Stimulated activated naive CD8-positive, alpha-beta T cell treated with anti-CD3 and anti-CD28 coated beads, Interleukin-15, amount 100 ng/mL, for 72 hours (primary cell): ENCODE data around the gene USB1.

Experiments
- ATAC-seq: fragments of 150-1000 bp; cut with Tn5 transposase; 2 replicates; pipeline ENCODE4 v1.10.0; 2021; ENCODE audit warnings: mild to moderate bottlenecking, moderate library complexity
- DNase-seq, 2 donors: peaks; one replicate each; pipeline ENCODE4 v3.0.0; 2021 to 2022
- H3K27ac Mint-ChIP-seq, 2 donors: one replicate each; pipeline ENCODE4 v1.8.0; 2022; ENCODE audit warnings: mild to moderate bottlenecking in 2 of 2, mixed read lengths in 2 of 2, moderate library complexity in 2 of 2
- H3K27me3 Mint-ChIP-seq: one replicate; pipeline ENCODE4 v1.8.0; 2022; ENCODE audit warnings: mixed read lengths
- H3K4me1 Mint-ChIP-seq: one replicate; pipeline ENCODE4 v1.8.0; 2022; ENCODE audit warnings: mild to moderate bottlenecking, mixed read lengths
- H3K4me3 Mint-ChIP-seq, 2 donors: one replicate each; pipeline ENCODE4 v1.8.0; 2022; ENCODE audit warnings: mild to moderate bottlenecking in 2 of 2, mixed read lengths in 2 of 2, moderate library complexity in 1 of 2
- H3K9me3 Mint-ChIP-seq, 2 donors: one replicate each; pipeline ENCODE4 v1.8.0; 2022; ENCODE audit warnings: mixed read lengths in 2 of 2

The USB1 gene, protein sequence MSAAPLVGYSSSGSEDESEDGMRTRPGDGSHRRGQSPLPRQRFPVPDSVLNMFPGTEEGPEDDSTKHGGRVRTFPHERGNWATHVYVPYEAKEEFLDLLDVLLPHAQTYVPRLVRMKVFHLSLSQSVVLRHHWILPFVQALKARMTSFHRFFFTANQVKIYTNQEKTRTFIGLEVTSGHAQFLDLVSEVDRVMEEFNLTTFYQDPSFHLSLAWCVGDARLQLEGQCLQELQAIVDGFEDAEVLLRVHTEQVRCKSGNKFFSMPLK

DNA sequence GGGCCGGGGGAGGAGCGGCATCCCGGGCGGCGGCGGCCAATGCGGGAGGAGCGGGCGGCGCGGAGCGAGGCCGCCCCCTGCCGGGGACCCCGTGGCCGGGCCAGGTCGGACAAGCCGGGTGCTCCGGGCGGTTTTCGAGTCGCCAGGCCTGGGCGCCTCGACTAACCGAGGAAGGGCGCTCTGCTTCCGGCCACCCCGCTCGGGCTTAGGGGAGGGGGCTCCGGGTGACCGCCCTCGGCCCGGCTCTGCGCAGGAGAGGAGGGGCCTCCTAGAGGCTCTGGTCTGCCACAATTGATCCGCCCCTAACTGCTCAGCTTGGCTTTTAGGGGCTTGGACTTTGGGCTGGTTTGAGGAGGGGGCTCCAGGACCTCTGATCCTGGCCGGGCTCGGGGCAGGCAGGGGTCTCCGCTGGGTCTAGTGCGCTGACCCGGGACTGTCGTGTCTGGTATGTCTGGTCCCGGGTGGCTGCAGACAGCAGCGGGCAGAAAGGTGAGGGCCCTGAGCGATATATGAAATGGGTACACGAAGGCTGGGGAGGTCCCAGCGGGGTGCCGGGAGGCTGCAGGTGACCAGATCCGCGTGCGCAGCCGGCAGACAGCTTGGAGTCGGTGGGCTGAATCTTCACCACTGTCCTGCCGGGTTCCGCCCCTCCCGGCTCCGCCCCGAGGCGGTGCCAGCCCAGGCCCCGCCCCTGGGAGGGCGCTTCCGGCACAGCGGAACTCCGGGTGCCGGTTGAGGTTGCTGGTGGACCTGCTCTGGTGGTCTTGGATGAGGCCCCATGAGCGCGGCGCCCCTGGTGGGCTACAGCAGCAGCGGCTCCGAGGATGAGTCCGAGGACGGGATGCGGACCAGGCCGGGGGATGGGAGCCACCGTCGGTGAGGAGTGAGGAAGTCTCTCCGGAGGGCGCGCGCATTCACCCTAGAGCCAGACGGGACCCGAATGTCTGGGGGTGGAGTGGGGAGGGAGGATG lies at the start of gene USB1:
Gene USB1 (plus strand): TSS at position 702 of the 971 bp plus-strand sequence. CDS start 77 bp downstream, at position 779.
- Mint-ChIP-seq H3K4me3 (peak within 1 kb of the TSS; percentile 91 to 93), H3K27ac (peak within 1 kb of the TSS; percentile 92 to 94), H3K4me1 (peaks cover 72% of the 10 kb centered on the region), H3K27me3 (no peaks in the 10 kb centered on the region), H3K9me3 (no peaks in the 10 kb centered on the region)
- ATAC-seq, result peak; percentile 77
- DNase-seq, result peak; percentile 88 to 92

DNA sequence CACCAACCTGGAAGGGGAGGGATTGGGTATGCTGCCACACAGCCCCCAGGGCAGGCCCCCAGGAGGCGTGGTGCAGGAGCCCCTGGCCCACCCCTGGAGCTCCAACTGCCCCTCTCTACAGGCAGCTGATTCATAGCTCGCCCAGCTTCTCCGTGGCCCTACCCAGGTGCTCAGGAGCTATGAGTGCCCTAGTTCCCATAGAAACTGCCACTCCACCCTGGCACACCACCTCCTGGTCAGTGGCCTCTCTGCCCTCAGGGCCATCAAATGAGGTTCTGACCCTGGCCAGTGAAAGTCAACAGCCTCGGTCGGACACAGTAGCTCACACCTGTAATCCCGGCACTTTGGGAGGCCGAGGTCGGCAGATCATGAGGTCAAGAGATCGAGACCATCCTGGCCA lies 48.3 kb upstream of the USB1 start:
- H3K27me3 Mint-ChIP-seq, result no peaks in the 10 kb centered on the region
- H3K27ac Mint-ChIP-seq, result no peak overlapping the region
- H3K9me3 Mint-ChIP-seq, result no peaks in the 10 kb centered on the region
- no peaks in the 10 kb centered on the region for H3K4me1 Mint-ChIP-seq
- no peak overlapping the region for H3K4me3 Mint-ChIP-seq
- ATAC-seq (no peak), DNase-seq (no peak)

DNA sequence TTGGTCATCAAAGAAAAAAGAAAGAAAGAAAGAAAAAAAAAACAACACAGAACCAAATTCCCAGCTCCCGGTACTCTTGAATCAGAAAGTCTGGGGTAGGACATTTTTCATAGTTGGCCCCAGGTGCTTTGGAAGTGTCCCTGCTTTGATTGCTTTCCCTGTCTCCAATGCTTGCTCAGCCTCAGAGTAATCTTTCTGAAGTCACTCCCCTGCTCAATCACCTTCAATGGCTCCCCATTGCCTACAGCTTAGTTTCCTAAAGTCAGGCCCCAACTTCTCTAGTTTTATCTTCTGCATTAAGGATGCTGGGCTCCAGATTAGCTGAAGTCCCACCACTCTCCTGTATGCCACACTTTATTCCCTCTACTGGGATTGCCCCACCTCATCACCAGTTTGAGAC lies 47.4 kb upstream of the USB1 start:
- no peak for ATAC-seq
- no peaks in the 10 kb centered on the region for H3K27me3 Mint-ChIP-seq
- peak overlapping the region in 1 of 2 donors; percentile 30 for H3K27ac Mint-ChIP-seq
- no peaks in the 10 kb centered on the region for H3K4me1 Mint-ChIP-seq
- no peak overlapping the region for H3K4me3 Mint-ChIP-seq
- no peak for DNase-seq
- no peaks in the 10 kb centered on the region for H3K9me3 Mint-ChIP-seq

DNA sequence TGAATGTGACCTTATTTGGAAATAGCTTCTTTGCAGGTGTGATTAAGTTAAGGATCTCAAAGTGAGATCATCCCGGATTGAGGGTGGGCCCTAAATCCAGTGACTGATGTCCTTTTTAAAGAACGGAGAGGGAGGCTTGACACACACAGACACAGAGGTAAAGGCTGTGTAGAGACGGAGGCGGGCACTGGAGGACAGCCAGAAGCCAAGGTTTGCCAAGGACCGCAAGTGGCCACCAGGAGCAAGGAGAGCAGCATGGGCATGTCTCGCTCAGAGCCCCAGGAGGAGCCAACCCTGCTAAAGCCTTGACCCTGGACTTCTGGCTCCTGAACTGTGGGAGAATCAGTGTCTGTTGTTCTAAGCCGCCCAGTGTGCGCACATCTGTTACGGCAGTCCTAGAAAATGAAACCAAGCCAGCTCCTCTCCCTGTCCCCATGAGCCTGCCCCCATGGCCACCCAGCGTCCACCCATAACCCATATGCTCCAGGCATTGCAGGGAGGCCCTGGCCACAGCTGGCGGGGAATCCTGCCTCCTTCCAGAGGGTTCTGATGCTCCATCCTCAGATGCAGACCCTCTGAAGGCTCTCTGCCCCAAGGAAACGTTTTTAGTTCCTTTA lies 45.5 kb upstream of the USB1 start:
- H3K4me3 Mint-ChIP-seq, result no peak overlapping the region
- DNase-seq, result no peak
- H3K27ac Mint-ChIP-seq, result peak overlapping the region in 1 of 2 donors; percentile 59
- no peak for ATAC-seq
- H3K9me3 Mint-ChIP-seq, result no peaks in the 10 kb centered on the region
- H3K27me3 Mint-ChIP-seq, result no peaks in the 10 kb centered on the region
- H3K4me1 Mint-ChIP-seq, result no peaks in the 10 kb centered on the region

DNA sequence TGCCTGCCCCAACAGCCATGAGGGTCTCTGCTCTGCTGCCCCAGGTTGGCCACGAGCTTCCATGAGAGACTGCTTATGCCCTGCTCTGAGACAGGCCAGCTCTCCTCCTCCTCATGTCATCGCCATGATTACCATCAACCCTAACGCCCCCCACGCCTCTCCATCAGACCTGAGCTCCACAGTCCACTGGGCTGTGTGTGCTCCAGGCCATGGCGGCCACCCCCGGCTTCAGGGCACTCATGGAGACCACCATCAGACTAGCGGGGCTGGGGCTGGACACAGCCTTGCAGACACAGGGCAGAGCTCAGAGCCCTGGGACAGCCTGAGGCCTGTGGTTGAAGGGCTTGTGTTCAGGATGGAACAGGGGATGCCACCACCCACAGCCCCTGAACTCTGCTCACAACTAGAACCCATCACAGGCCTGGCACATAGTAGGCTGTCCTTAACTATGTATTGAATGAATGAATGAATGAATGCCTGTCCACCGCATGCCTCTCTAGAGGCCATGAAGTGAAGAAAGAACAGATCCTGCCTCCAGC lies 44.9 kb upstream of the USB1 start:
- Mint-ChIP-seq H3K27me3 (no peaks in the 10 kb centered on the region), H3K27ac (peak overlapping the region in 1 of 2 donors; percentile 67), H3K4me3 (no peak overlapping the region), H3K4me1 (no peaks in the 10 kb centered on the region), H3K9me3 (no peaks in the 10 kb centered on the region)
- no peak for ATAC-seq
- DNase-seq, result no peak

DNA sequence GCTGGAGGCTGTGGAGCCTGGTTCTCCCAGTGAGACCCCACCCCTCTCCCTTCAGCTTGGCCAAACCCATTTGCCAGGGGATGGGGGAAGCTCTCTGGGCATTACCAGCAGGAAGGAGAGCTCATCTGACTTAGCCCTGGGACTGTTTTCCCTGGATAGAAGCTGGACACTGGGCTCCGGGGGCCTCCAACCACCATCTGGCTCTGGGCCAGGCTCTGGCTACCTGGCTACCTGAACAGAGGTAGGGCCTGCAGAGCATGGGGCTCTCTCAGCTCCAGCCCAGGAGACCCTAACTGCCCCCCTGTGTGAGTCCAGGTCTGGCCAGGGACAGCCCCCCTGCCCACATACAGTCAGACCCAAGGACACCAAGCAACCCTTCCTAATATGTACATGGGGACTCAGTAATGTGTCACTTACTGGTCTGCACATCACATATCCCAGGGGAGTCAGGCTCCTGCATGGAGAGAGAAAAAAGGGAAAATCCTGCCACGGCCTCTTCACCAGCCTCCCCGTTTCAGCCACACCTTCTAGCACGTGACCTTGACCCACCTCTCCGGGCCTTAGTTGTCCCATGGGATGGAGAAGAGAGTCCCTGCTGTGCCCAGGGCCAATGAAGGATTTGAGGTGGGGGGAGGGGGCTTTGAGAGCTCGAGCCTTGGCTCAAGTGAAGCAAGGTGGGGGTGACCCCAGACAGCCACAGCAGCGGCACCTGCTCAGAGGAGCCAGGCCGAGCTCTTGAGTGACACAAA lies 44.1 kb upstream of the USB1 start:
- no peaks in the 10 kb centered on the region for H3K9me3 Mint-ChIP-seq
- peak overlapping the region in 1 of 2 donors; percentile 67 for H3K27ac Mint-ChIP-seq
- DNase-seq (no peak), ATAC-seq (no peak)
- no peak overlapping the region for H3K4me3 Mint-ChIP-seq
- H3K4me1 Mint-ChIP-seq, result no peaks in the 10 kb centered on the region
- no peaks in the 10 kb centered on the region for H3K27me3 Mint-ChIP-seq

DNA sequence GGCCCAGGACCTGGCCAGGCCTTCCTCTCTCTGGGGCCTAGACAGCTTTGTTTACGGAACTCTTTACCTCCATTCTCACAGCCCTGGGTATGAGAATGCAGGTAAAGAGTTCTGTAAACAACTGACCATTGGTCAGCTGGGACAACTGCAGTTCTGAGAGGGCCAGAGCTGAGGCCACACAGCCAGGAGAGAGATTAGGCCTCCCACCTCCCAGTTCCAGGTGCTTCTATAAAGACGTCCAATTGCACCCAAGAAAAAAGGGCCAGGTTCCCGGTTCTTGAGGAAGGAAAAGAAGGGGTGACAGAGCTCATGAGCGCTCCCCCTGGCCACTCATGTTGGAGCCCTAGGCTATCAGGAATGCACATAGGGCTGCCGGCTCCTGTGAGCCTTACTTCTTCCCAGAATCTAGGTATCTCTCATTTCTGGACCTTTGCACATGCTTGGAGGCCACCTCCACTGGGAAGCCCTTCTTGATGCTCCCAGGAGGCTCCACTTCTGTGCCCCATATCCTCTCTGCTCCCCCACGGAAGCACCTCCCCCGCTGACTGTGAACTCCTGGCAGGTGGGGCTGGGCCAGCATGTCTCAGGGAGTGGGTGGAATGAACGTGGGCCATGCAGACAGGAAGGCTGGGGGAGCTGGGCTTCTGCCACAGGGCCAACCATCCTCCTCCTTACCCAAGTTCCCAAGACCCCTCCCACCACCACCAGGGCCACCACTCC lies 43.4 kb upstream of the USB1 start:
- DNase-seq (no peak), ATAC-seq (no peak)
- Mint-ChIP-seq H3K27me3 (no peaks in the 10 kb centered on the region), H3K27ac (no peak overlapping the region), H3K4me3 (no peak overlapping the region), H3K4me1 (no peaks in the 10 kb centered on the region), H3K9me3 (no peaks in the 10 kb centered on the region)

DNA sequence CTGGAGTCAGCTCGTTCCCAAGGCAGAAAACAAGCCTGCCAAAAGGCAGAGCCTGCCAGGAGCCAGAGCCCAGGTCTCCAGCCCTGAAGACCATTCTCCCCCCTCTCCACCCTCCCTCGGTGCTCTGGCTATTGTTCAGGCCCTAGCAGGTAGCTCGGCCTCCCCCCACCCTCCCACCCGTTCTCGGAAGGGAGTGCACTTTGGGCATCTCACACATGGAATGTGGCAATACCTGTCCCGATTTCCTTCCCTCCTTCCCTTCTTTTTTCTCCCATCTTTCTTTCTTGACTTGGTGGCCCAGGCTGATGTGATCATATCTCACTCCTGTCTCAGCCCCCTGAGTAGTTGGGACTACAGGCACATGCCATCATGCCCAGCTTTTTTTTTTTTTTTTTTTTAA lies 42.7 kb upstream of the USB1 start:
- DNase-seq (no peak), ATAC-seq (no peak)
- H3K4me1 Mint-ChIP-seq, result no peaks in the 10 kb centered on the region
- no peak overlapping the region for H3K4me3 Mint-ChIP-seq
- H3K9me3 Mint-ChIP-seq, result no peaks in the 10 kb centered on the region
- no peaks in the 10 kb centered on the region for H3K27me3 Mint-ChIP-seq
- H3K27ac Mint-ChIP-seq, result no peak overlapping the region

DNA sequence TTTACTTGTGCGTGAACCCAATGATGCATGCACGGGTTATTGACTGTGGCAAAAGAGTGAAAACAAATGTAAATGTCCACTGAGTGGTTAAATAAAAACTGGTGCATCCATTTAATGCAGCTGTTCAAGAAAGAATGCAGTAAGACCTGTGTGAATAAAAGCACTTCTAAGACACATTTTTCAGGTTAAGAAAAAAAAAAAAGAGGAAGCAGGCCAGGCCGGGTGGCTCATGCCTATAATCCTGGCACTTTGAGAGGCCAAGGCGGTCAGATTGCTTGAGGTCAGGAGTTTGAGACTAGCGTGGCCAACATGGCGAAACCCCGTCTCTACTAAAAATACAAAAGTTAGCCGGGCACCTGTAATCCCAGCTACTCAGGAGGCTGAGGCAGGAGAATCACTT lies 42.1 kb upstream of the USB1 start:
- Mint-ChIP-seq H3K27ac (no peak overlapping the region), H3K27me3 (no peaks in the 10 kb centered on the region), H3K9me3 (no peaks in the 10 kb centered on the region), H3K4me3 (no peak overlapping the region), H3K4me1 (no peaks in the 10 kb centered on the region)
- ATAC-seq (no peak), DNase-seq (no peak)

DNA sequence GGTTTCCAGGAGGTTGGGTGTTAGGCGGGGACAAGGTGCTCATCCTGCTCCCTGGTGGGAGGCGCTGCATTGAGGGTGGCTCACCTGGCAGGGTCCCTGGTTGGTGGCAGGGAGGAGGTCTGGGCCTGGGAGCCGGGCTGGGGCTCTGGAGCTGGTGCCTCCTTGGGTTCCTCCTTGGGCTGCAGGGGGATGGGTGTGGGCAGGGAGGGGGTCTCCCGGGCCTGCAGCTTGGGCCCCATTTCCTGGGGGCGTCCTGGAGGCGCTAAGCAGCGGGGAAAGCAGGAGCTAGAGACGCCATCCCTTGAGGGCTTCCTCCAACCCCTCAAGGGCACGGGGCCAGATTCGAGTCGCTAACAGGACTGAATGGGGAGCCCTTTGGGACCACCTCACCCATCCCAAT lies 41.4 kb upstream of the USB1 start:
- no peaks in the 10 kb centered on the region for H3K4me1 Mint-ChIP-seq
- H3K9me3 Mint-ChIP-seq, result no peaks in the 10 kb centered on the region
- H3K27ac Mint-ChIP-seq, result no peak overlapping the region
- ATAC-seq (no peak), DNase-seq (no peak)
- no peaks in the 10 kb centered on the region for H3K27me3 Mint-ChIP-seq
- no peak overlapping the region for H3K4me3 Mint-ChIP-seq

DNA sequence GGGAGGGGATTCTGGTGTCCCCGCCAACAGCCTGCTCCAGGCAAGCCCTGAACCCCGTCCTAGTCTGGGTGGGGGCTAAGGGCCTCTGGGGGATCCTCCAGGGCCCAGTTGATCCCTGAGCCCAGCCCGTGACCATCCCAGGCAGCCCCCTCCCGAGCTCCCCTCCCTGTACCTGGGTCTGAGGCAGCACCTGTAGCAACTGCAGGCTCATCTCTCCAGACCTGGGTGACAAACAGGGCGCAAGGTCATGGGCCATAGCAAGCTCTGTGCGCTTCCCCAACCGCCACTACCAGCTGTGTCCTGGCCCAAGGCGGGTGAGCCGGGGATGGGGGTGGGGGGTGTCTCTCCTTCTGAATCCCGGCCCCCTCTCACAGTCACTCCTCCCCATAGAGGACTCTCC lies 40.9 kb upstream of the USB1 start:
- Mint-ChIP-seq H3K9me3 (no peaks in the 10 kb centered on the region), H3K27me3 (no peaks in the 10 kb centered on the region), H3K27ac (no peak overlapping the region), H3K4me3 (no peak overlapping the region), H3K4me1 (no peaks in the 10 kb centered on the region)
- no peak for DNase-seq
- peak; percentile 7 for ATAC-seq

DNA sequence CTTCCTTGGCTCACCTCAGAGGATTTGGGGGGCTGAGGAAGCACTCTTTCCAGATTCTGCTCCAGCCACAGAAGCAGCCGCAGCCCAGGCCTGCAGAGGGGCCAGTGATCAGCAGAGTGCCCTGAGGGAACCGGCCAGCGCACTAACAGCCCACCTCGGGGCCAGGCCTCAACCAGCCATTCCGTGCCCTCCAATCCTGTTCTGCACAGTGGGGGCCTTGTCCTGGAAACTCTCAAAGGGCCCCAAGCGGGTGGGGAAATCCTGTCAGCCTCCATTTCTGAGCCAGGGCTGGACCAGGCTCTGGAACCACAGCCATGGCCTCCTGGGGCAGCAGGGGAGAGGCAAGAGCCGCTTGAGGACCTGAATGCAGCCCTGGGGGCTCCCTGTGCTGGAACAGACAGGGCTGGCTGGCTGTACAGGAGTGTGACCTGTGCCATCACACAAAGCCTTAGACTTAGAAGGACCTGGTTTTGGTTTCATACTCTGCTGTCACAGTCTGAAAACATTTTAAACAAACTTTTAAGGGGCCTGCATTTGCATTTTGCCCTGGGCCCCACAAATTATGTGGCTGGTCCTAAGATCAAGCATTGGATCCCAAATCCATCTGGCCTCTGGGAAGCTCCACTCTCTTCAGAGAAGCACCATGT lies 40.3 kb upstream of the USB1 start:
- Mint-ChIP-seq H3K9me3 (no peaks in the 10 kb centered on the region), H3K4me1 (no peaks in the 10 kb centered on the region), H3K27ac (peak overlapping the region; percentile 25 to 90), H3K4me3 (no peak overlapping the region), H3K27me3 (no peaks in the 10 kb centered on the region)
- no peak for DNase-seq
- no peak for ATAC-seq

DNA sequence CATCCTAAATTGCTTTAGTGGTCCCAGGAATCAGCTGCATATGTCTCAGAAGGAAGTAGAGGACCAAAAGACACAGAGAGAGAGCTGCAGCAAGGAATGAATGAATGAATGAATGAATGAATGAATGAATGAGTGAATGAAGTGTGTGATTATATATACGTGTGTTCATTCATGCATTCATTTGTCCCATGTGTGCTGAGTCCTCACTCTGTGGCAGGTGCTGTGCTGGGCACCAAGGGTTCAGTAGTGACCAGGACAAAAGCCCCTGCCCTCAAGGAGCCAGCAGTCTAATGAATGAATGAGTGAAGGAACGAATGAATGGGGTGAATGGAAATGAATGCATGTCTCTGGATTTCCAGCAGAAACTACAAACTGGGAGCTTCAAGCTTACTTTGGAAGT lies 39.7 kb upstream of the USB1 start:
- no peaks in the 10 kb centered on the region for H3K4me1 Mint-ChIP-seq
- H3K4me3 Mint-ChIP-seq, result no peak overlapping the region
- no peak for DNase-seq
- H3K27me3 Mint-ChIP-seq, result no peaks in the 10 kb centered on the region
- no peak for ATAC-seq
- H3K9me3 Mint-ChIP-seq, result no peaks in the 10 kb centered on the region
- peak overlapping the region in 1 of 2 donors; percentile 90 for H3K27ac Mint-ChIP-seq

DNA sequence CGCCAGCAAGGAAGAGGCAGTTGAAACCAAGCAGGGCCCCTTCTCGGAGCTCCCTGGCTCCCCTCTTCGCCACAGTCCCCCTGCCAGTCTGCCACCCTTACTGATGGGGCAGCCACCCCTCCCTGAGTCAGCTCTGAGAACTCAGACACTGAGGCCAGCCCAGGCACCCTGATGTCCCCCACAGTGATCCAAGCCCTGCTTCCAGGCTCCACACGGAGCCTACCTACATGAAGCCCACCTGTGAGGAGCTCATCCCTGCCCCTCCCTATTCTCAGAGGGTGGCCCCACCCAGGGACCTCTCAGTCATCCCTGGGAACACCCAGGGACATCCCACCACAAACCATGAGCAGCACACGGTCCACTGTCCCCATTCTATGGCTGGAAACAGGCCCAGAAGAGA lies 39.2 kb upstream of the USB1 start:
- H3K27ac Mint-ChIP-seq, result no peak overlapping the region
- ATAC-seq (no peak), DNase-seq (no peak)
- H3K4me1 Mint-ChIP-seq, result no peaks in the 10 kb centered on the region
- H3K9me3 Mint-ChIP-seq, result no peaks in the 10 kb centered on the region
- H3K4me3 Mint-ChIP-seq, result no peak overlapping the region
- H3K27me3 Mint-ChIP-seq, result no peaks in the 10 kb centered on the region
